Measurements from ENCODE around the gene ZNF783. TPM values are rescaled to one million over a fixed set of nuclear protein-coding genes. Genes with fewer than 3 reads are reported as not detected.
A peak's percentile ranks its signal among the peaks of the same experiment; 100 is the strongest.

The ZNF783 gene
- total and polyA plus RNA-seq, 9 of the 15 experiments (the other 6 are each of a cell fraction or from before 2014, with no cell fraction given), result 0.66 to 11.2 (median 5.4) TPM

DNA sequence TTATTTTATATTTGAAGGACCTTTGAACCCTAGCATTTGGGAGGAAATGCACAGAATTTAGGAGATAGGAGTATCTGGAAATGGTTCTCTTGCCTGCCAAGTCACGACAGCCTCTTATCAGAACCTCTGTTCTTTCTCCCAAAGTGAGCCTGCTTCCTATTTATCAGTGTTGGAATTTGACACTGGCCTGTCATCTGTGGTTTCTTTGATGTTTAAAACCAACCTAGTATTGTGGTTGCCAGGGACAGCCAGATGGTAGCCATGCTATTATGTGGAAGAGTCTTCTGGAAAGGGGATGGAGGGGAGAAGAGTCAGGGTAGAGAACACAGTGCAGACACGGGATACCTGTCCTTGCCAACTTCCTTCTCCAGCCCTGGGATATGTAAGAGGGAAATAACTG, 45.6 kb upstream of the ZNF783 start:
- ATAC-seq (peak; percentile 27), FAIRE-seq (peak; percentile 75), DNase-seq (ENCODE audit: extremely low read depth in 1 of 4, low spot score in 3 of 4) (peak in 2 of 4 experiments; percentile 46 to 55)
- Histone ChIP-seq H3K36me3 (ENCODE audit: control insufficient read depth, insufficient read depth, low read length) (peaks cover 94% of the 10 kb centered on the region), H3K27me3 (ENCODE audit: control insufficient read depth in 2 of 2, insufficient read depth in 2 of 2, low read length in 2 of 2) (no peaks in the 10 kb centered on the region), H4K20me1 (replicated peaks; ENCODE audit: control insufficient read depth, insufficient read depth, low read length) (no peaks in the 10 kb centered on the region), H2AFZ (ENCODE audit: low read depth, low read length) (no peak overlapping the region), H3K4me2 (ENCODE audit: insufficient read depth, low read length) (no peak overlapping the region), H3K9me1 (ENCODE audit: control insufficient read depth, insufficient read depth, low read length) (no peaks in the 10 kb centered on the region), H3K9ac (ENCODE audit: insufficient read depth in 1 of 2, low read depth in 2 of 2, low read length in 2 of 2) (no peak overlapping the region), H3K79me2 (ENCODE audit: control insufficient read depth, insufficient read depth, low read length) (no peaks in the 10 kb centered on the region), H3K27ac (ENCODE audit: extremely low read depth, low read depth, low read length) (no peak overlapping the region), H3K4me3 (no peak overlapping the region), H3K4me1 (replicated peaks in 1 of 2; ENCODE audit: control insufficient read depth in 2 of 2, insufficient read depth in 2 of 2, low read length in 2 of 2) (peaks cover 0 to 12% of the 10 kb centered on the region in 2 experiments; a peak in 2 of 5 replicates), H3K9me3 (replicated peaks; ENCODE audit: control insufficient read depth, insufficient read depth, low read depth, low read length) (no peaks in the 10 kb centered on the region)
- in situ Hi-C loops (cut with MboI) (no loop called here), intact Hi-C loops (cut with micrococcal nuclease) (no loop called here)
- no TSS peak for BruUV-seq (replicated peaks)
- 44% methylated on average over 2 of the region's 2 CpGs for WGBS (ENCODE audit: insufficient coverage, low coverage, missing lambda C conversion rate)
- POLR2A ChIA-PET, result no interaction called here
- CTCF ChIA-PET (ENCODE audit: low intra/inter-chr PET ratio), result no interaction called here
- TF ChIP-seq NR4A1 (CRISPR knock-in tag; IDR thresholded peaks at IDR 0.05) (no peak), NR4A1 (tag; IDR thresholded peaks at IDR 0.05) (no peak), PRMT5 (CRISPR knock-in tag; IDR thresholded peaks at IDR 0.05) (no peak), LEF1 (IDR thresholded peaks at IDR 0.05) (peak; percentile 68; the same call in 1 of the 2 replicates), ZC3H11A (IDR thresholded peaks at IDR 0.05; ENCODE audit: low read depth, low read length) (no peak)
- TF ChIP-seq, protein P1, sequence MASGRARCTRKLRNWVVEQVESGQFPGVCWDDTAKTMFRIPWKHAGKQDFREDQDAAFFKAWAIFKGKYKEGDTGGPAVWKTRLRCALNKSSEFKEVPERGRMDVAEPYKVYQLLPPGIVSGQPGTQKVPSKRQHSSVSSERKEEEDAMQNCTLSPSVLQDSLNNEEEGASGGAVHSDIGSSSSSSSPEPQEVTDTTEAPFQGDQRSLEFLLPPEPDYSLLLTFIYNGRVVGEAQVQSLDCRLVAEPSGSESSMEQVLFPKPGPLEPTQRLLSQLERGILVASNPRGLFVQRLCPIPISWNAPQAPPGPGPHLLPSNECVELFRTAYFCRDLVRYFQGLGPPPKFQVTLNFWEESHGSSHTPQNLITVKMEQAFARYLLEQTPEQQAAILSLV (tag; IDR thresholded peaks at IDR 0.05), result no peak
- TF ChIP-seq, protein P2, sequence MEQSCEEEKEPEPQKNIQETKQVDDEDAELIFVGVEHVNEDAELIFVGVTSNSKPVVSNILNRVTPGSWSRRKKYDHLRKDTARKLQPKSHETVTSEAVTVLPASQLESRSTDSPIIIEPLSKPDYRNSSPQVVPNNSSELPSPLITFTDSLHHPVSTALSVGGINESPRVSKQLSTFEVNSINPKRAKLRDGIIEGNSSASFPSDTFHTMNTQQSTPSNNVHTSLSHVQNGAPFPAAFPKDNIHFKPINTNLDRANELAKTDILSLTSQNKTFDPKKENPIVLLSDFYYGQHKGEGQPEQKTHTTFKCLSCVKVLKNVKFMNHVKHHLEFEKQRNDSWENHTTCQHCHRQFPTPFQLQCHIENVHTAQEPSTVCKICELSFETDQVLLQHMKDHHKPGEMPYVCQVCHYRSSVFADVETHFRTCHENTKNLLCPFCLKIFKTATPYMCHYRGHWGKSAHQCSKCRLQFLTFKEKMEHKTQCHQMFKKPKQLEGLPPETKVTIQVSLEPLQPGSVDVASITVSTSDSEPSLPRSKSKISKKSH (CRISPR knock-in tag; IDR thresholded peaks at IDR 0.05), result no peak
- TF ChIP-seq, protein P3, sequence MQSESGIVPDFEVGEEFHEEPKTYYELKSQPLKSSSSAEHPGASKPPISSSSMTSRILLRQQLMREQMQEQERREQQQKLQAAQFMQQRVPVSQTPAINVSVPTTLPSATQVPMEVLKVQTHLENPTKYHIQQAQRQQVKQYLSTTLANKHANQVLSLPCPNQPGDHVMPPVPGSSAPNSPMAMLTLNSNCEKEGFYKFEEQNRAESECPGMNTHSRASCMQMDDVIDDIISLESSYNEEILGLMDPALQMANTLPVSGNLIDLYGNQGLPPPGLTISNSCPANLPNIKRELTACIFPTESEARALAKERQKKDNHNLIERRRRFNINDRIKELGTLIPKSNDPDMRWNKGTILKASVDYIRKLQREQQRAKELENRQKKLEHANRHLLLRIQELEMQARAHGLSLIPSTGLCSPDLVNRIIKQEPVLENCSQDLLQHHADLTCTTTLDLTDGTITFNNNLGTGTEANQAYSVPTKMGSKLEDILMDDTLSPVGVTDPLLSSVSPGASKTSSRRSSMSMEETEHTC (IDR thresholded peaks at IDR 0.05), result no peak
- TF ChIP-seq, protein P4, sequence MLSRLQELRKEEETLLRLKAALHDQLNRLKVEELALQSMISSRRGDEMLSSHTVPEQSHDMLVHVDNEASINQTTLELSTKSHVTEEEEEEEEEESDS (CRISPR knock-in tag; IDR thresholded peaks at IDR 0.05), result no peak
- TF ChIP-seq, protein P5, sequence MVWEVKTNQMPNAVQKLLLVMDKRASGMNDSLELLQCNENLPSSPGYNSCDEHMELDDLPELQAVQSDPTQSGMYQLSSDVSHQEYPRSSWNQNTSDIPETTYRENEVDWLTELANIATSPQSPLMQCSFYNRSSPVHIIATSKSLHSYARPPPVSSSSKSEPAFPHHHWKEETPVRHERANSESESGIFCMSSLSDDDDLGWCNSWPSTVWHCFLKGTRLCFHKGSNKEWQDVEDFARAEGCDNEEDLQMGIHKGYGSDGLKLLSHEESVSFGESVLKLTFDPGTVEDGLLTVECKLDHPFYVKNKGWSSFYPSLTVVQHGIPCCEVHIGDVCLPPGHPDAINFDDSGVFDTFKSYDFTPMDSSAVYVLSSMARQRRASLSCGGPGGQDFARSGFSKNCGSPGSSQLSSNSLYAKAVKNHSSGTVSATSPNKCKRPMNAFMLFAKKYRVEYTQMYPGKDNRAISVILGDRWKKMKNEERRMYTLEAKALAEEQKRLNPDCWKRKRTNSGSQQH (CRISPR knock-in tag; IDR thresholded peaks at IDR 0.05), result no peak
- TF ChIP-seq, protein P6, sequence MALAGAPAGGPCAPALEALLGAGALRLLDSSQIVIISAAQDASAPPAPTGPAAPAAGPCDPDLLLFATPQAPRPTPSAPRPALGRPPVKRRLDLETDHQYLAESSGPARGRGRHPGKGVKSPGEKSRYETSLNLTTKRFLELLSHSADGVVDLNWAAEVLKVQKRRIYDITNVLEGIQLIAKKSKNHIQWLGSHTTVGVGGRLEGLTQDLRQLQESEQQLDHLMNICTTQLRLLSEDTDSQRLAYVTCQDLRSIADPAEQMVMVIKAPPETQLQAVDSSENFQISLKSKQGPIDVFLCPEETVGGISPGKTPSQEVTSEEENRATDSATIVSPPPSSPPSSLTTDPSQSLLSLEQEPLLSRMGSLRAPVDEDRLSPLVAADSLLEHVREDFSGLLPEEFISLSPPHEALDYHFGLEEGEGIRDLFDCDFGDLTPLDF (CRISPR knock-in tag; IDR thresholded peaks at IDR 0.05), result no peak
